ENCODE data around the gene DMAC2. TPM values are rescaled to one million over a fixed set of nuclear protein-coding genes. Genes with fewer than 3 reads are reported as not detected.

Gene DMAC2
- total RNA-seq, 5 donors from 2014 or later (not counting 1 experiment from before 2014, with no cell fraction given) = 19.5 to 33.9 (median 24.7) TPM

GRCh38 chr19:41443813-41444455 is 4.2 kb upstream of the DMAC2 start:
- no peak overlapping the region for H3K4me3 ChIP-seq (ENCODE audit: control insufficient read depth in 1 of 2, extremely low read depth in 1 of 2, low read length in 1 of 2)
- ChIA-PET POLR2A (no interaction called here), CTCF (no interaction called here)
- no peaks in the 10 kb centered on the region for H3K36me3 Mint-ChIP-seq
- WGBS (ENCODE audit: insufficient coverage) = 70% methylated on average over 3 of the region's 6 CpGs
- no peak overlapping the region for H3K27ac Mint-ChIP-seq
- no peaks in the 10 kb centered on the region for H3K9me3 ChIP-seq
- no peak overlapping the region for H3K4me3 Mint-ChIP-seq
- no peak for DNase-seq
- H3K9me3 Mint-ChIP-seq = no peaks in the 10 kb centered on the region
- H3K4me1 ChIP-seq (ENCODE audit: control insufficient read depth in 1 of 2, extremely low read depth in 1 of 2, insufficient read depth in 2 of 2, low read length in 2 of 2) = peaks cover 4 to 20% of the 10 kb centered on the region in 2 experiments
- H3K36me3 ChIP-seq (ENCODE audit: control insufficient read depth in 2 of 2, extremely low read depth in 1 of 2, insufficient read depth in 1 of 2, low read length in 1 of 2) = no peaks in the 10 kb centered on the region
- peaks cover 0 to 34% of the 10 kb centered on the region in 2 experiments for H3K27me3 ChIP-seq (replicated peaks in 1 of 2; ENCODE audit: control insufficient read depth in 2 of 2, extremely low read depth in 1 of 2, insufficient read depth in 2 of 2, low read length in 1 of 2)
- peaks cover 0 to 16% of the 10 kb centered on the region in 2 donors for H3K27me3 Mint-ChIP-seq
- H3K4me1 Mint-ChIP-seq = peaks cover under 1 to 11% (median 2%) of the 10 kb centered on the region in 3 donors
- no peak overlapping the region for H3K27ac ChIP-seq (ENCODE audit: low read length)
- no peak for ATAC-seq (replicated peaks in 1 of 4)

- POLR2A ChIA-PET = interaction anchor here in 1 of 2 donors (0.6 kb wide), 1 partner anchor 783 kb away, joined by 3 read pairs; no protein-coding TSS in a partner anchor
- Histone ChIP-seq H3K4me3 (ENCODE audit: control insufficient read depth in 1 of 2, extremely low read depth in 1 of 2, low read length in 1 of 2) (no peak within 1 kb of the TSS), H3K4me1 (ENCODE audit: control insufficient read depth in 1 of 2, extremely low read depth in 1 of 2, insufficient read depth in 2 of 2, low read length in 2 of 2) (peaks cover 5 to 17% of the 10 kb centered on the region in 2 experiments), H3K9me3 (no peaks in the 10 kb centered on the region), H3K27ac (ENCODE audit: low read length) (no peak within 1 kb of the TSS), H3K27me3 (replicated peaks in 1 of 2; ENCODE audit: control insufficient read depth in 2 of 2, extremely low read depth in 1 of 2, insufficient read depth in 2 of 2, low read length in 1 of 2) (peaks cover 0 to 27% of the 10 kb centered on the region in 2 experiments), H3K36me3 (ENCODE audit: control insufficient read depth in 2 of 2, extremely low read depth in 1 of 2, insufficient read depth in 1 of 2, low read length in 1 of 2) (peaks cover 0 to under 1% of the 10 kb centered on the region in 2 donors)
- peaks cover 0 to 15% (median 4%) of the 10 kb centered on the region in 3 donors for H3K4me1 Mint-ChIP-seq
- ATAC-seq (replicated peaks in 1 of 4) = no peak
- CTCF ChIA-PET = no interaction called here
- no peaks in the 10 kb centered on the region for H3K9me3 Mint-ChIP-seq
- H3K27ac Mint-ChIP-seq = no peak within 1 kb of the TSS
- no peaks in the 10 kb centered on the region for H3K36me3 Mint-ChIP-seq
- H3K27me3 Mint-ChIP-seq = peaks cover 0 to 13% of the 10 kb centered on the region in 2 donors
- DNase-seq = no peak
- 70% methylated on average over 5 of the region's 7 CpGs for WGBS (ENCODE audit: insufficient coverage)
- no peak within 1 kb of the TSS for H3K4me3 Mint-ChIP-seq
Observed at GRCh38 chr19:41442473-41443355, 3.0 kb upstream of the DMAC2 start, which contains the start of gene ERICH4. TSS of gene ERICH4 (plus strand) at chr19:41443156. CDS start at chr19:41443170, 14 bp downstream.

- DNase-seq = no peak
- Histone ChIP-seq H3K9me3 (no peaks in the 10 kb centered on the region), H3K27me3 (replicated peaks in 1 of 2; ENCODE audit: control insufficient read depth in 2 of 2, extremely low read depth in 1 of 2, insufficient read depth in 2 of 2, low read length in 1 of 2) (peaks cover 0 to 15% of the 10 kb centered on the region in 2 experiments), H3K4me3 (ENCODE audit: control insufficient read depth in 1 of 2, extremely low read depth in 1 of 2, low read length in 1 of 2) (no peak overlapping the region), H3K27ac (ENCODE audit: low read length) (no peak overlapping the region), H3K36me3 (ENCODE audit: control insufficient read depth in 2 of 2, extremely low read depth in 1 of 2, insufficient read depth in 1 of 2, low read length in 1 of 2) (peaks cover 0 to 2% of the 10 kb centered on the region in 2 donors), H3K4me1 (ENCODE audit: control insufficient read depth in 1 of 2, extremely low read depth in 1 of 2, insufficient read depth in 2 of 2, low read length in 2 of 2) (peaks cover 5 to 15% of the 10 kb centered on the region in 2 experiments)
- ChIA-PET POLR2A (no interaction called here), CTCF (interaction anchor here in 1 of 2 donors (0.5 kb wide), 1 partner anchor 692 kb away, joined by 3 read pairs; no protein-coding TSS in a partner anchor)
- 90% methylated on average over 8 of the region's 15 CpGs for WGBS (ENCODE audit: insufficient coverage)
- H3K27ac Mint-ChIP-seq = no peak overlapping the region
- H3K36me3 Mint-ChIP-seq = peaks cover 4% of the 10 kb centered on the region
- peaks cover 0 to 4% of the 10 kb centered on the region in 2 donors for H3K27me3 Mint-ChIP-seq
- H3K4me1 Mint-ChIP-seq = peaks cover 0 to 18% (median 8%) of the 10 kb centered on the region in 3 donors
- no peak overlapping the region for H3K4me3 Mint-ChIP-seq
- H3K9me3 Mint-ChIP-seq = no peaks in the 10 kb centered on the region
- no peak for ATAC-seq (replicated peaks in 1 of 4)
Observed at GRCh38 chr19:41441321-41441945, 1.7 kb upstream of the DMAC2 start.

GRCh38 chr19:41437944-41438574 is 1.7 kb downstream of the DMAC2 start:
- ATAC-seq (replicated peaks in 1 of 4) = no peak
- H3K9me3 Mint-ChIP-seq = no peaks in the 10 kb centered on the region
- POLR2A ChIA-PET = interaction anchor here in 1 of 2 donors (0.6 to 0.7 kb wide), 2 partner anchors 9 to 12 kb away, joined by 3 to 8 read pairs; no protein-coding TSS in a partner anchor
- H3K4me3 Mint-ChIP-seq = peak overlapping the region in 1 of 3 donors; percentile 11
- Histone ChIP-seq H3K4me3 (ENCODE audit: control insufficient read depth in 1 of 2, extremely low read depth in 1 of 2, low read length in 1 of 2) (no peak overlapping the region), H3K9me3 (no peaks in the 10 kb centered on the region), H3K27ac (ENCODE audit: low read length) (no peak overlapping the region), H3K36me3 (ENCODE audit: control insufficient read depth in 2 of 2, extremely low read depth in 1 of 2, insufficient read depth in 1 of 2, low read length in 1 of 2) (peaks cover 9 to 11% of the 10 kb centered on the region in 2 donors), H3K27me3 (replicated peaks in 1 of 2; ENCODE audit: control insufficient read depth in 2 of 2, extremely low read depth in 1 of 2, insufficient read depth in 2 of 2, low read length in 1 of 2) (peaks cover 0 to 5% of the 10 kb centered on the region in 2 experiments), H3K4me1 (ENCODE audit: control insufficient read depth in 1 of 2, extremely low read depth in 1 of 2, insufficient read depth in 2 of 2, low read length in 2 of 2) (peaks cover 5 to 15% of the 10 kb centered on the region in 2 experiments)
- no CpG with 5 or more reads among the region's 7 CpGs for WGBS (ENCODE audit: insufficient coverage)
- CTCF ChIA-PET = interaction anchor here in 1 of 2 donors (0.6 kb wide), 1 partner anchor 10 kb away, joined by 3 read pairs; no protein-coding TSS in a partner anchor
- H3K36me3 Mint-ChIP-seq = peaks cover 8% of the 10 kb centered on the region
- no peak for DNase-seq
- H3K27me3 Mint-ChIP-seq = no peaks in the 10 kb centered on the region
- peak overlapping the region in 1 of 2 donors; percentile 17 for H3K27ac Mint-ChIP-seq
- peaks cover 0 to 21% (median 8%) of the 10 kb centered on the region in 3 donors for H3K4me1 Mint-ChIP-seq

GRCh38 chr19:41436674-41436951 is 3.1 kb downstream of the DMAC2 start:
- H3K9me3 Mint-ChIP-seq = no peaks in the 10 kb centered on the region
- ATAC-seq (replicated peaks in 1 of 4) = no peak
- H3K27ac ChIP-seq (ENCODE audit: low read length) = no peak overlapping the region
- H3K4me3 Mint-ChIP-seq = peak overlapping the region in 1 of 3 donors; percentile 13
- H3K4me1 ChIP-seq (ENCODE audit: control insufficient read depth in 1 of 2, extremely low read depth in 1 of 2, insufficient read depth in 2 of 2, low read length in 2 of 2) = peaks cover 5 to 15% of the 10 kb centered on the region in 2 experiments
- ChIA-PET CTCF (interaction anchor here in 1 of 2 donors (1.2 kb wide), 1 partner anchor 134 kb away, joined by 3 read pairs; no protein-coding TSS in a partner anchor), POLR2A (no interaction called here)
- H3K27me3 Mint-ChIP-seq = no peaks in the 10 kb centered on the region
- H3K4me3 ChIP-seq (ENCODE audit: control insufficient read depth in 1 of 2, extremely low read depth in 1 of 2, low read length in 1 of 2) = no peak overlapping the region
- H3K27me3 ChIP-seq (replicated peaks in 1 of 2; ENCODE audit: control insufficient read depth in 2 of 2, extremely low read depth in 1 of 2, insufficient read depth in 2 of 2, low read length in 1 of 2) = no peaks in the 10 kb centered on the region
- H3K27ac Mint-ChIP-seq = no peak overlapping the region
- DNase-seq = no peak
- peaks cover 0 to 21% (median 9%) of the 10 kb centered on the region in 3 donors for H3K4me1 Mint-ChIP-seq
- no peaks in the 10 kb centered on the region for H3K9me3 ChIP-seq
- H3K36me3 Mint-ChIP-seq = peaks cover 22% of the 10 kb centered on the region
- H3K36me3 ChIP-seq (ENCODE audit: control insufficient read depth in 2 of 2, extremely low read depth in 1 of 2, insufficient read depth in 1 of 2, low read length in 1 of 2) = peaks cover 11 to 22% of the 10 kb centered on the region in 2 donors

Data from T-cell (primary cell).